ENCODE measurements around the gene HIGD1B. TPM values are rescaled to one million over a fixed set of nuclear protein-coding genes. Genes with fewer than 3 reads are reported as not detected.

The HIGD1B gene
- total RNA-seq, 2 donors from 2014 or later = not detected

Other genes with a start within 250 kb of the HIGD1B start
- gene MEIOC, start 191.4 kb upstream of the HIGD1B start, total RNA-seq = under 1 TPM in 1 of 2 donors, not detected in 1; 0.17 TPM
- gene CCDC43, start 158.1 kb upstream of the HIGD1B start, total RNA-seq = 10 to 100 TPM; 27.6 to 36.0 TPM
- gene DBF4B, start 139.2 kb upstream of the HIGD1B start, total RNA-seq = 10 to 100 TPM; 18.0 to 48.1 TPM
- gene ADAM11, start 88.9 kb upstream of the HIGD1B start, total RNA-seq = under 1 TPM; 0.31 to 0.53 TPM
- gene GJC1, start 17.6 kb upstream of the HIGD1B start, total RNA-seq = 1 to 10 TPM; 1.4 to 2.5 TPM
- gene EFTUD2, start 51.6 kb downstream of the HIGD1B start, total RNA-seq = 100 to 1,000 TPM; 192 to 232 TPM
- not detected for gene GFAP, start 67.6 kb downstream of the HIGD1B start, total RNA-seq
- gene KIF18B, start 99.9 kb downstream of the HIGD1B start, total RNA-seq = 100 to 1,000 TPM in 1 of 2 donors, 10 to 100 TPM in 1; 26.5 to 100 TPM
- not detected for gene C1QL1, start 120.4 kb downstream of the HIGD1B start, total RNA-seq
- 10 to 100 TPM; 17.9 to 36.4 TPM for gene DCAKD, start 203.7 kb downstream of the HIGD1B start, total RNA-seq
- 100 to 1,000 TPM; 147 to 161 TPM for gene NMT1, start 213.4 kb downstream of the HIGD1B start, total RNA-seq